HEK293 (cell line): ENCODE data around the gene SLC35B3.

Source experiments
- ATF2 ChIP-seq: fragments of 450-650 bp; formaldehyde crosslinking; IDR thresholded peaks from 2 replicates; pipeline ENCODE4 v1.5.1; 2016; ENCODE audit warnings: missing biosample characterization, missing genetic modification characterization, low read depth
- ZBTB11 ChIP-seq: fragments of 450-650 bp; formaldehyde crosslinking; conservative IDR thresholded peaks from 2 replicates; pipeline ENCODE4 v1.5.1; 2016; ENCODE audit warnings: low read depth, missing biosample characterization, missing genetic modification characterization
- ZBTB8A ChIP-seq: fragments of 450-650 bp; formaldehyde crosslinking; IDR thresholded peaks from 2 replicates; pipeline ENCODE4 v1.5.1; 2016; ENCODE audit warnings: missing biosample characterization, missing genetic modification characterization
- ZEB2 ChIP-seq: fragments of 450-650 bp; formaldehyde crosslinking; IDR thresholded peaks from 2 replicates; pipeline ENCODE4 v1.5.1; 2016; ENCODE audit warnings: missing biosample characterization, missing genetic modification characterization
- ZNF214 ChIP-seq: fragments of 450-650 bp; formaldehyde crosslinking; IDR thresholded peaks from 2 replicates; pipeline ENCODE4 v1.5.1; 2017; ENCODE audit warnings: missing biosample characterization, mild to moderate bottlenecking, missing genetic modification characterization, borderline replicate concordance
- ZSCAN30 ChIP-seq: fragments of 450-650 bp; IDR thresholded peaks from 2 replicates; pipeline ENCODE4 v1.5.1; 2018; ENCODE audit warnings: missing biosample characterization, mild to moderate bottlenecking, missing genetic modification characterization, moderate library complexity

- TF ChIP-seq ATF2 (tag by site-specific recombination), result no peak
- TF ChIP-seq ZNF214, result no peak
- peak; percentile 77 for TF ChIP-seq ZBTB8A (tag by site-specific recombination)
- TF ChIP-seq ZBTB11 (tag by site-specific recombination), result peak; percentile 95
- peak; percentile 57 for TF ChIP-seq ZEB2 (tag by site-specific recombination)
- TF ChIP-seq ZSCAN30, result no peak
Observed at GRCh38 chr6:8435093-8435844, at the start of gene SLC35B3.
